GM18507 (cell line): ENCODE measurements around the gene CBLC.
"Not testable (repeated sequence)": the region's sequence is repeated elsewhere in the genome, so short reads cannot be mapped to it uniquely, and the experiment has no call there.

Experiments used
- DNase-seq: peaks from one replicate; pipeline ENCODE4 v3.0.0; 2011; ENCODE audit warnings: low read depth; ENCODE audit not compliant: insufficient read length; ENCODE audit errors: extremely low spot score
- FAIRE-seq: peaks from 2 replicates; lab custom pipeline; 2011; peaks lifted over from hg19 to GRCh38; lab: Jason Lieb, UNC

The CBLC gene

DNA sequence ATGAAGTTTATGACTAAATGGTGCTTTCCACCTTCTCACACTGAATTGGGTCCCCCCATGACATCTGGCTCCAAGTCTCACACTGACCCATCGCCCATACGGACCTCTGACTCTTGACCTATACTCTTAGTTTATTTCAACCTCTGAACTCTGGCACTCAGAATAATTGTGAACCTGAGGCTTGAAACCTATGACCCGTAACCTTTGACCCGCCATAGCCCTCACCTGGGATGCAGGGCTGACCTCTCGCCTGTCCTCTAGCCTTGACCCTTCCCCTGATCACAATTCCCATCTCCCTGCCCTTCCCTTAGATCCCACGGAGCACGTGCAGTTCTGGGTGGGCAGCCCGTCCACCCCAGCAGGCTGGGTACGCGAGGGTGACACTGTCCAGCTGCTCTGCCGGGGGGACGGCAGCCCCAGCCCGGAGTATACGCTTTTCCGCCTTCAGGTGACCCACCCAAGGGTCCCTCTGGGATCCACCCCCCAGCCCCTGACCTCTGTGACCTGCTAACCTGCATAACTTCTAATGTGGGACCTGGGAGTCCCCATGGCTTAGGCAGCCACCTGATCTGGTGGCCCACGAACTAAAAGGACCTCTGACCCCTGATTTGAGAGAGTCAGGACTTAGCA, 36.3 kb downstream of the CBLC start:
- DNase-seq (no peak), FAIRE-seq (no peak)

DNA sequence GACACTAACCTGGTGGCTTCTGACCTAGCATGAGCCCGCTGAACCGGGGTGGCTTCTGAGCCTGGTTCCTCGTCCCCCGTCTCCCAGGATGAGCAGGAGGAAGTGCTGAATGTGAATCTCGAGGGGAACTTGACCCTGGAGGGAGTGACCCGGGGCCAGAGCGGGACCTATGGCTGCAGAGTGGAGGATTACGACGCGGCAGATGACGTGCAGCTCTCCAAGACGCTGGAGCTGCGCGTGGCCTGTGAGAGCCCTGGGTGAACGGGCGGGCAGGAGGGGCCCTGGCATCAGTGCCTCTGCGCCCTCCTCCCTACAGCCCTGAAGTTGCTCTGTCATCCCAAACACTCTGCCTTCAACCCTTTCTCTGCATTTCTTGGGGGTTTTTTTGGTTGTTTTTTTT, 36.8 kb downstream of the CBLC start:
- DNase-seq (no peak), FAIRE-seq (no peak)

DNA sequence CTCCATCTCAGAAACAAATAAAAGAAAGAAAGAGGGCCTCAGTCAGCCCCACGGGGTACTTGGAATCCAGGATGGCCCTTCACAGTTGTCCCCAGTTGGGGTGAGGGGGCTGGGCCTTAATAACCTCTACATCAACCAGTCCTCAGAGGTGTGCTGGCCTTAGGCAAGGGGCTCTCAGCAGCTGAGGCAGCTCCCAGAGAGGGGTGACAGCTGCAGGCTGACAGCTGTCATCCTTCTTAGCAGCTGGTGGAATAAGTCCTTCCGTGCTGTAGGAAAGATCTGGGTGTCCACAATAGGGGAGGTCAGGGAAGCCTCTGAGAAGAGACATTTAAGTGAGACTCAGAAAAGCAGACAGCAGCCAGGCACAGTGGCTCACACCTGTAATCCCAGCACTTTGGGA, 38.6 kb downstream of the CBLC start:
- DNase-seq, result no peak
- FAIRE-seq, result no peak

DNA sequence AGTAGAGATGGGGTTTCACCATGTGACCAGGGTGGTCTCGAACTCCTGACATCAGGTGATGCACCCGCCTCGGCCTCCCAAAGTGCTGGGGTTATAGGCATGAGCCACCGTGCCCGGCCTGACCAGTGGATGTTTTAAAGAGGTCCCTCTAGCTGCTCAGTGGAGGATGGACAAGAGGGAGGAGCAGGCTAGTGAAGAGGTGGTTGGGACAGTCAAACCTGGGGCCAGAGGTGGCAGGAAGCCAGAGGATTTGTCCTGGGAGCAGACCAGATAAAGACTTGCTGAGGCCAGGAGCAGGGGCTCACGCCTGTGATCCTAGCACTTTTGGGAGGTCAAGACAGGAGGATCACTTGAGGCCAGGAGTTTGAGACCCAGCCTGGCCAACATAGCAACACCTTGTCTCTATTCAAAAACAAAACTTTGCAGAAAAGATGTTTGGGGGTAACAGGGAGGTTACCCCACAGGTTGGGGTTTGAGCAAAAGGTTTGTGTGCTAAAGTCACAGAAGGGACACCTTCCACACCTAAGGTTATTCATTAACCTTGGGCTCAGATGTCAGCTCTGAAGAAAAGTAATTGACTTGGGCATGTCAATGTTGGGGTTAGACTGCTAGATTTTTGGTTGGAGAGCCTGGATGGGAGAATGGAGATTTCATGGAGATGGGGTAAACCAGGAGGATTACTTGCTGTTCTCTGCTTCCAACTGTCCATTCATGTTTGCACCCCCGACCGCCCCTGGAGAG, 40.2 kb downstream of the CBLC start:
- DNase-seq (no peak), FAIRE-seq (no peak)

DNA sequence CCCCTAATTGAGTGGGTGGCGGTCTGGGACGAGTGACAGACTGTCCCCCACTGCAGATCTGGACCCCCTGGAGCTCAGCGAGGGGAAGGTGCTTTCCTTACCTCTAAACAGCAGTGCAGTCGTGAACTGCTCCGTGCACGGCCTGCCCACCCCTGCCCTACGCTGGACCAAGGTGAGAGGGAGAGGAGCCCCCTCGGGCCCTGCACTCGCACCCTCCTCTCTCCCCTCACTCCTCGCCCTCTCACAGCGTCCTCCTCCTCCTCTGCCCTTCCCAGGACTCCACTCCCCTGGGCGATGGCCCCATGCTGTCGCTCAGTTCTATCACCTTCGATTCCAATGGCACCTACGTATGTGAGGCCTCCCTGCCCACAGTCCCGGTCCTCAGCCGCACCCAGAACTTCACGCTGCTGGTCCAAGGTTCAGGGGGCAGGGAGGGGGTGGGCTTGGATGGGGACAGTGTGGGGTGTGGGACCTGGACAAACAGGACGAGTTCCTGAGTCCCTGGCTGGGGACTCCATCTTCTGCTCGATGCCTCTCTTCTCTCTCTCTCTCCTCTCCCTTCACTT, 40.9 kb downstream of the CBLC start:
- no peak for FAIRE-seq
- no peak for DNase-seq

DNA sequence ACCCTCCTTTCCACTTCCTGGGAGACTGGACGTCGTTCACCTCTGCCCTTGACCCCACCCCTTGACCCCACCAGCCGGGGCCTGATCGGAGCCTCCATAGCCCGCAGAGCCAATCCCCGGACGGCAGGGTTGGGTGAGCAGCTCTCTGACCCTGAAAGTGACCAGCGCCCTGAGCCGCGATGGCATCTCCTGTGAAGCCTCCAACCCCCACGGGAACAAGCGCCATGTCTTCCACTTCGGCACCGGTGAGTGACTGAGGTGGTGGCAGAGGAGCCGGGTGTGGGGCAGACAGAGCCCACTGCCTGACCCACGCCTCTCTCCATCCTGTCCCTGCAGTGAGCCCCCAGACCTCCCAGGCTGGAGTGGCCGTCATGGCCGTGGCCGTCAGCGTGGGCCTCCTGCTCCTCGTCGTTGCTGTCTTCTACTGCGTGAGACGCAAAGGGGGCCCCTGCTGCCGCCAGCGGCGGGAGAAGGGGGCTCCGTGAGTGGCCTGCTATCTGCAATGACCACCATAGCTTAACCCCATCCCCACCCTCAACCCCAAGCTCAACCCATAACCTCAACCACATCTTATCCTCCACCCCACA, 41.6 kb downstream of the CBLC start:
- DNase-seq (no peak), FAIRE-seq (no peak)

DNA sequence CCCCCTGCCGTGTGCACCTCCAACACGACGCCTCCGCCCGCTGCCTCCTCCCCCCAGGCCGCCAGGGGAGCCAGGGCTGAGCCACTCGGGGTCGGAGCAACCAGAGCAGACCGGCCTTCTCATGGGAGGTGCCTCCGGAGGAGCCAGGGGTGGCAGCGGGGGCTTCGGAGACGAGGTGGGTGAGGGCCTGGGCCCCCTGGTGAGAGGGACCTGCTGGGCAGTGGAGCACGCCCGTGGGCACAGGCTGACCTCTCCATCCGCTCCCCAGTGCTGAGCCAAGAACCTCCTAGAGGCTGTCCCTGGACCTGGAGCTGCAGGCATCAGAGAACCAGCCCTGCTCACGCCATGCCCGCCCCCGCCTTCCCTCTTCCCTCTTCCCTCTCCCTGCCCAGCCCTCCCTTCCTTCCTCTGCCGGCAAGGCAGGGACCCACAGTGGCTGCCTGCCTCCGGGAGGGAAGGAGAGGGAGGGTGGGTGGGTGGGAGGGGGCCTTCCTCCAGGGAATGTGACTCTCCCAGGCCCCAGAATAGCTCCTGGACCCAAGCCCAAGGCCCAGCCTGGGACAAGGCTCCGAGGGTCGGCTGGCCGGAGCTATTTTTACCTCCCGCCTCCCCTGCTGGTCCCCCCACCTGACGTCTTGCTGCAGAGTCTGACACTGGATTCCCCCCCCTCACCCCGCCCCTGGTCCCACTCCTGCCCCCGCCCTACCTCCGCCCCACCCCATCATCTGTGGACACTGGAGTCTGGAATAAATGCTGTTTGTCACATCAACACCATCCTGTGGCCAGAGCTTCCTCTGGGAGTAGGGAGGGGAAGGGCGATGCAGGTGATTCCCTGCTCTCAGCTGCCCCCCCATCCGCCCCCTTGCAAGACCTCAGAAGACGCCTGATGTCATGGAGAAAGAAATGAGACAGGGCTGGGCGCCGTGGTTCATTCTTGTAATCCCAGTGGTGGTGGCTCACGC, 43.2 kb downstream of the CBLC start:
- DNase-seq, result no peak
- no peak for FAIRE-seq

DNA sequence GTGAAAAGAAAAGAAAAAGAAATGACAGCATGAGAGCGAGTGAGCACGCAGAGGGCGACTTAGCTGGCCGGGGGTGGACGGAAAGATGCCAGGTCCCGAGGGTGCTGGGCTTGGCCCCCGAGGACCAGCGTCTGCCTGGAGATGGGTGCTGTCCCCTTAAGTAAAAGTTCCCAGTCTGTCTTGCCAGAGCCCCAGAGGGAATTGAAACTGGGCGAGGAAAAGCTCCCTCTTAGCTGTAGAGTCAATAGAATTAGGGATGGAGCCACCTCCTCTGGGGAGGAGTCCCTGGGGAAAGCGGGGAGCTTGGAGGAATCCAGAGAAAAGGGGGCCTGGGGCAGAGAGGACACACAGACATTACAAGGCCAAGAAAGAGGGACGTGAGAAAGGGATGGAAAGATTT, 44.5 kb downstream of the CBLC start:
- DNase-seq (no peak), FAIRE-seq (no peak)

DNA sequence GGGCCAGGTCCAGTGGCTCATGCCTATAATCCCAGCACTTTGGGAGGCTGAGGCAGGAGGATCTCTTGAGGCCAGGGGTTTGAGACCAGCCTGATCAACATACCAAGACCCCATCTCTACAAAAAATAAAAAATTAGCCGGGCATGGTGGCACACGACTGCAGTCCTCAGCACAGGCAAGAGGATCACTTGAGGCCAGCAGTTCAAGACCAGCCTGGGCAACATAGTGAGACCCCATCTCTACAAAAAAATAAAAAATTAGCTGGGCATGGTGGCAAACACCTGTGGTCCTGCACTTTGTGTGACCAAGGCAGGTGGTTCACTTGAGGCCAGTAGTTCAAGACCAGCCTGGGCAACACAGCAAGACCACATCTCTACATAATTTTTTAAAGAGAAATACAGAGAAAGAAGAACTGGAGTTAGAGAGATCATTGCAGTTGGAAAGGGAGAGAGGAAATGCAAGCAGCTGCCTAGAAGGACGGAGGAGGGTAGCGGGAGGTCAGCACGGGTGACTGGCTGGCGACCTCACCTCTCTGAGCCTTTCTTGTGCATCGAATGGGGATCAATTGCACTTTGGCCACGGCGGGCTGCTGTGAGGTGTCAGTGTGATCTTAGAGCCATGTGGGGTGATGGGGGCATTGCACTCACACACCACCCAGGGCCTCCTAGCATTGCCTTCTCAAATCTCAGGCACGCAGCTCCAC, 45.1 kb downstream of the CBLC start:
- no peak for FAIRE-seq
- DNase-seq, result no peak

DNA sequence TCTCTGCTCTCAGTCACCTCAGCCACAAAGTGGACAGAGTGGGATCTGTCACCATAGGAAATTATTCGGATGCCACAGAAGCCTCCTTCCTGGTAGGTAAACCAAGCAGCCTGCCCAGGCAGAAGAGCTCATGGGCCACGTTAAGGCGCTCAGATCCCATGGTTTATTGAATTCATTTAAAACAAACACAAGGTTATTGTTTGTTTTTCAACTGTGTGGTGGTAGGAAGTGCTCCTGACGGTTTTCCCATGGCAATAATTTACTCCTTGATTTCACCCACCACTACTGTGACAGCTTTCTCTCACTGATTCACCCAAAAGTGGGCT, 45.6 kb downstream of the CBLC start:
- no peak for FAIRE-seq
- no peak for DNase-seq

DNA sequence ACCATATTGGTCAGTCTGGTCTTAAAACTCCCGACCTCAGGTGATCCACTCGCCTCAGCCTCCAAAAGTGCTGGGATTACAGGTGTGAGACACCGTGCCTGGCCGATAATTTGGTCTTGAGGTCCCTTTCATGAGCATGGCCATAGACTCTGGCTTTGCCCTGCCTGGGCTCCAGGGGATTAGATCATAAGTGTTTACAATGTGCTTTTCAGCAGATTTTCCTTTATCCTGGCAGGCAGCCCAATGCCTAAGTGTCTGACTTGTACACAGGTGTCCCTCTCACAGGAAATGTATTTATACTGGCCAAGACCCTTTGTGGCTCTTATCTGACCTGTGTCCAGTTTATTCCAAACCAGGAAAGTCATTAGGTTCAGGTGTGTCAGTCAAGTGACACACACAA, 47.1 kb downstream of the CBLC start:
- no peak for DNase-seq
- no peak for FAIRE-seq

DNA sequence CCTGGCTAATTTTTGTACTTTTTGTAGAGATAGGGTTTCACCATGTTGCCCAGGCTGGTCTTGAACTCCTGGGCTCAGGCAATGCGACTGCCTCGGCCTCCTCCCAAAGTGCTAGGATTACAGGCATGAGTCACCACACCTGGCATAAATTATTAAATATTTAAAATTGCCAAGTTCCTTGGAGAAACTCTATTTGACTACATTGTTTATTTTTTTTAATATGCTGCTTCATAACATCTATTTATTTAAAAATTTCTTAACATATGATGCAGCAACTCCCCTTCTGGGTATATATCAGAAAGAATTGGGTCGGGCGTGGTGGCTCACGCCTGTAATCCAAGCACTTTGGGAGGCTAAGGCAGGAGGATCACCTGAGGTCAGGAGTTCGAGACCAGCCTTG, 55.2 kb downstream of the CBLC start:
- FAIRE-seq, DNase-seq: not testable (repeated sequence)

DNA sequence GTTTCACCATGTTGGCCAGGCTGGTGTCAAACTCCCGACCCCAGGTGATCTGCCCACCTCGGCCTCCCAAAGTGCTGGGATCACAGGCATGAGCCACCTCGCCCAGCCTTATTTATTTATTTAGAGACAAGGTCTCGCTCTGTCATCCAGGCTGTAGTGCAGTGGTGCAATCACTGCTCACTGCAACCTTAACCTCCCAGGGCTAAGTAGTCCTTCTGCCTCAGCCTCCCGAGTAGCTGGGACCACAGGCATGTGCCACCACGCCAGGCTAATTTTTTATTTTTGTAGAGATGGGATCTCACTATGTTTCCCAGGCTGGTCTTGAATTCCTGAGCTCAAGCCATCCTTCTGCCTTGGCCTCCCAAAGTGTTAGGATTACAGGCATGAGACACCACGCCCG, 56.7 kb downstream of the CBLC start:
- not testable (repeated sequence) for FAIRE-seq, DNase-seq

DNA sequence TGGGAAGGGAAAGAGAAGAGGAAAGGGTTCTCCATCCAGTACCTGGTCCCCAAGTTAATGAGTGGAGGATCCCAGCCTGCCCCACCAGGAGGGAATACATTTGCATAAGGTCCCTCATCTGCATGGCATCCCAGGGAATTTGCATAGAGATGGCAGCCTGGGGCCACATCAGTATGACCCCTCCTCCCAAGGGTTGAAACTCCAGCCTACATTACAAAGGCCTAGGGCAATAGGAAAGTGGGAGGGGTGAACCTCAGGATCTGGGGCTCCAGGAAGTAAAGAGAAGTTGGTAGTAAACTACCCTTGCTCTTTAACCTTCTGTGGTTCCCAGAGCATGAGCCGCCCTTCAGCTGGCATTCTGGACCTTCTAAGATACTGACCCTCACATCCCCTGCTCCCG, 61.6 kb downstream of the CBLC start:
- no peak for DNase-seq
- no peak for FAIRE-seq

DNA sequence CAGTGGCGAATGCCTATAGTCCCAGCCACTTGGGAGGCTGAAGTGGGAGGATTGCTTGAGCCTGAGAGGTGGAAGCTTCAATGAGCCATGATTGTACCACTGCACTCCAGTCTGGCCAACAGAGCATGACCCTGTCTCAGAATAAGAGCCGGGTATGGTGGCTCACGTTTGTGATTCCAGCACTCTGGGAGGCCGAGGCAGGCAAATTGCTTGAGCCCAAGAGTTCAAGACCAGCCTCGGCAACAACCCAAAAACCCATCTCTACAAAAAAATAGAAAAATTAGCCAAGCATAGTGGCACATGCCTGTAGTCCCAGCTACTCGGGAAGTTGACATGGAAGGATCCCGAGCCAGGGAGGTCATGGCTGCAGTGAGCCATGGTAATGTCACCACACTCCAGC, 63.1 kb downstream of the CBLC start:
- FAIRE-seq (no peak), DNase-seq (no peak)

DNA sequence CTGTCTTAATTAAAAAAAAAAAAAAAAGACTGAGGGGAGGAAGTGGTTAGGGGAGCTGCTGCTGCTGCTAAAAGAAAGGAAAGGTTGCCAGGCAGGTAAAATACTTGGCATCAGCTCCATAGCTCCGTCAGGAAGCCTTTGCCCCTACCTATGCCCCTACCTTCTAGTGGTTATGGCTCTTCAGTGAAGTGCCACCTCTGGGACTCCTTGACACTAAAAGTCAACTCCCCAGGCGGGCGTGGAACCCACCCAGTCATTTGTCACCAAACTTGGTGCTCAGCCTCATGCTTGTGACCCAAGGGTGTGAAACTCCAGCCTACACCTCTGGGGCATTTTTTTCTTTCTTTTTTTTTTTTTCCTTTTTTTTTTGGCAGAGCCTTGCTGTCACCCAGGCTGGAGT, 63.5 kb downstream of the CBLC start:
- FAIRE-seq (no peak), DNase-seq (no peak)

DNA sequence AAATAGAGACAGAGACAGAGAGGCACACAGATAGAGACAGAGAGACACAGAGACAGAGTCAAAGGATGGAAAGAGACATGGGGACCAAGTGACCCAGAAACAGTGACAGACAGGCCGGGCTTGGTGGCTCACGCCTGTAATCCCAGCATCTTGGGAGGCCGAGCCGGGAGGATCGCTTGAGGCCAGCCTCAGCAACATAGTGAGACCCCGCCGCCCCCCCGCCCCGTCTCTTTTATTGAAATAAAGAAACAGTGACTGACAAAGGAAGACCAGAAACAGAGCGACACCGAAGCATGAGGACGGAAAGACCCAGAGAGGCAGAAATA, 67.6 kb downstream of the CBLC start:
- no peak for DNase-seq
- no peak for FAIRE-seq

DNA sequence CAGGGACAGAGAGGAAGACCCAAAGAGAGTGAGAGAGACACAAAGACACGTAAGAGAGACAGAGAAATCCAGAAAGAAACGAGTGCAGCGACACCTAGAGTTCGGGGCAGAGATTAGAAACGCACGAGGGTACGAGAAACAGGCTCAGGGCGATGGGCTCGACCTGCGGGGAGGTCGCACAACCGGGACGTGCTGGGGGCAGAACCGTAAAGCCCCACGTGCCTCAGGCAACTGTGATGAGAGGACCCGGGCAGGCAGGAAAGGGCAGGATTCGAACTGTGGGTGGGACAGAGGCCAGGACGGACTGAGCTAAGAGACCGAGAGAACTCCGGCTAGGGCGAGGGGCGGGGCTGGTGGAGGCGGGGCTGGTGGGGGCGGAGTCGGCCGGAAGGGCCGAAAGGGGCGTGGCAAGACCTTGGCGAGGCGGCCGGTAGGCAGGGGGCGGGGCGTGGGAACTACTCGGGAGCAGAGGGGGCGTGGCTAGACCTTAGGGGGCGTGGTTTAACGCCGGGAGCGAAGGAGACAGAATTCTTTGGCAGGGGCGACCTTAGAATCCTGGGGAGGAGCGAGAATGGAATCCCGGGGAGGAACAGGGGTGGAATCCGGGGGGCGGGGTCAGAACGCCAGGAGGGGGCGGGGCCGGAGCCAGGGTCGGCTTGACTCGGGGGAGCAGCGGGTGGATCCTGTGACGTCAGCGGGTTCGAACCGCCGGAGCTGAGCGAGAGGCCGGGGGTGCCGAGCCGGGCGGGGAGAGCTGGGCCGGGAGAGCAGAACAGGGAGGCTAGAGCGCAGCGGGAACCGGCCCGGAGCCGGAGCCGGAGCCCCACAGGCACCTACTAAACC, 68.1 kb downstream of the CBLC start, which contains the start of gene NECTIN2:
Gene NECTIN2 (plus strand): TSS at position 686 of the 843 bp plus-strand sequence. CDS start 229 bp downstream, outside the sequence.
- peak; percentile 86 for FAIRE-seq
- DNase-seq, result peak; percentile 99
